ENCODE measurements around the gene EXOC2. TPM values are rescaled to one million over a fixed set of nuclear protein-coding genes. Genes with fewer than 3 reads are reported as not detected.

The EXOC2 gene
- total RNA-seq, 1 donor from 2014 or later, result 29.2 TPM

DNA sequence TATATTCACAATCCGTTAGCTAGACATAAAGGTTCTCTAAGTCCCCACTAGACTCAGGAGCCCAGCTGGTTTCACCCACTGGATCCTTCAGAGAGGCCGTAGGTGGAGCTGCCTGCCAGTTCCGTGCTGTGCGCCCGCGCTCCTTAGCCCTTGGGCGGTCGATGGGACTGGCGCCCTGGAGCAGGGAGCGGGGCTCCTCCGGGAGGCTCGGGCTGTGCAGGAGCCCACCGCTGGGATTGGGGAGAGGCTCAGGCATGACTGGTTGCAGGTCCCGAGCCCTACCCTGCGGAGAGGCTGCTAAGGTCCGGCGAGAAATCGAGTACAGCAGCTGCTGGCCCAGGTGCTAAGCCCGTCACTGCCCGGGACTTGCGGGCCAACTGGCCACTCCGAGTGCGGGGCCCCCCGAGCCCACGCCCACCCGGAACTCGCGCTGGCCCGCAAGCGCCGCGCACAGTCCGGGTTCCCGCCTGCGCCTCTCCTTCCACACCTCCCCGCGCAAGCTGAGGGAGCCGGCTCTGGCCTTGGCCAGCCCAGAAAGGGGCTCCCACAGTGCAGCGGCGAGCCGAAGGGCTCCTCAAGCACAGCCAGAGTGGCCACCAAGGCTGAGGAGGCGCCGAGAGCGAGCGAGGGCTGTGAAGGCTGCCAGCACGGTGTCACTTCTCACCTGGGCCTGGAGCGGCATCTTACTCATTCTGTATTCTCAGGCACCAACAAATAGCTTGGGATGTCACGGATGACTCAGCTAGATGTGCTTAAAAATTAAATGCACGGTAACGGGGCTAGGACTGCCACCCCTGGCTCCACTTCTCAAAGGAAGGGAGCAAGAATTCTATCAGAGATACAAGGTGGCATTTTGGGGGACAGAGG is 257.3 kb downstream of the EXOC2 start:
- DNase-seq (ENCODE audit: low read depth) (no peak), FAIRE-seq (no peak)
- TF ChIP-seq, protein P1, sequence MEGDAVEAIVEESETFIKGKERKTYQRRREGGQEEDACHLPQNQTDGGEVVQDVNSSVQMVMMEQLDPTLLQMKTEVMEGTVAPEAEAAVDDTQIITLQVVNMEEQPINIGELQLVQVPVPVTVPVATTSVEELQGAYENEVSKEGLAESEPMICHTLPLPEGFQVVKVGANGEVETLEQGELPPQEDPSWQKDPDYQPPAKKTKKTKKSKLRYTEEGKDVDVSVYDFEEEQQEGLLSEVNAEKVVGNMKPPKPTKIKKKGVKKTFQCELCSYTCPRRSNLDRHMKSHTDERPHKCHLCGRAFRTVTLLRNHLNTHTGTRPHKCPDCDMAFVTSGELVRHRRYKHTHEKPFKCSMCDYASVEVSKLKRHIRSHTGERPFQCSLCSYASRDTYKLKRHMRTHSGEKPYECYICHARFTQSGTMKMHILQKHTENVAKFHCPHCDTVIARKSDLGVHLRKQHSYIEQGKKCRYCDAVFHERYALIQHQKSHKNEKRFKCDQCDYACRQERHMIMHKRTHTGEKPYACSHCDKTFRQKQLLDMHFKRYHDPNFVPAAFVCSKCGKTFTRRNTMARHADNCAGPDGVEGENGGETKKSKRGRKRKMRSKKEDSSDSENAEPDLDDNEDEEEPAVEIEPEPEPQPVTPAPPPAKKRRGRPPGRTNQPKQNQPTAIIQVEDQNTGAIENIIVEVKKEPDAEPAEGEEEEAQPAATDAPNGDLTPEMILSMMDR (IDR thresholded peaks at IDR 0.05; ENCODE audit: insufficient read depth, low read length, severe bottlenecking), result no peak
- no peak overlapping the region for H3K4me3 ChIP-seq (ENCODE audit: low read depth, low read length)
- no peaks in the 10 kb centered on the region for H3K36me3 ChIP-seq (ENCODE audit: control insufficient read depth, insufficient read depth, low read length)
- peaks cover 1% of the 10 kb centered on the region for H3K27me3 ChIP-seq (ENCODE audit: control insufficient read depth, insufficient read depth, low read length)

Other genes starting within 250 kb of the EXOC2 start
- 0.53 and 1.4 TPM in 2 replicates for gene HUS1B, start 36.0 kb downstream of the EXOC2 start, total RNA-seq